IPS-11a (cell line): ENCODE results near the gene STK11IP.
A peak's percentile ranks its signal among the peaks of the same experiment; 100 is the strongest.

ENCODE experiments used
- H3K4me3 ChIP-seq: one replicate; pipeline ENCODE4 v1.5.1; 2013; ENCODE audit warnings: low read depth, low read length, control low read depth

Gene STK11IP

DNA sequence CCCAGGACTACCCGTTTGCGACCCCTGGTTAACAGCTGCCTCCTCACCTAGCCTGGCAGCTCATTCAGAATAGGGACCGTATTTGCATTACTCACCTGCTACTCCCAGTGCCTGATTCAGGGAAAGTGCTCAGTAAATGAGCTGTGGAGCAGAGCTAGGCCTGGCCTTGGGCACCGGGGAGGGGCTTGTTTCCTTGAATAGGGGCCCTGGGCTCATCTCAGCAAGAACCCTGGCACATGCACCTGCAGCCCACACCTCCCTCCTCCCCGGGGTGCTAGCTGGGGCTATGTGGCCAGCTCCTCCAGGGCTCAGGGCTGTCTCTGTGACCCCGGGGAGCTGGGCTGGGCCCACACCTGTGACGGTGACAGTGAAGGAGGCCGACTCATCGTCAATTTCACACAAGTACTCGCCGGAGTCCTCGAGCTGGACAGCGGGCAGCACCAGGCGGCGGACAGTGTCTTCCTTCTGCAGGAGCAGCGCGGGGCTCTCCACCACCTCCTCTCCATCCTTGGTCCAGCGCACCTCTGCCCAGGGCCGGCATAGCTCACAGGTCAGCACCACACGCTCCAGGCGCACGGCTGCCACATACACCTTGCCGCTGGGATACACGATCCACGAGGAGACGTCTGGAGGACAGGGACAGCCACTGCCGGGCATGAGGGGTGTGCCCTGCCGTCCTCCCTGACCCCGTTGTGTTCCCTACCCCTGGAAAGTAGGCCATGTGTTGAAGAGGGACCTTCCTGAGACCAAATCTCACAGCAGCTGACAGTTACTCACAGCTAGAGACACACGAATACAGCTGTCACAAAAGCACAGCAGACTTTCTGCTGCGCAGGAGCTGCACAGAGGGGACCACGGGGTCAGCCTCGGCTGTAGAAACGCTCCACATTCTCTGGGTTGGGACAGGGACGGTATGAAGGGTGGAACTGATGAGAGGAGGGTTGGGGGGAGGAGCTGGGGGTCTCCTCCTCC, 35.3 kb upstream of the STK11IP start:
- no peak overlapping the region for H3K4me3 ChIP-seq

- no peak overlapping the region for H3K4me3 ChIP-seq
These were observed 34.3 kb upstream of the STK11IP start for GRCh38 chr2:219563271-219563928.

DNA sequence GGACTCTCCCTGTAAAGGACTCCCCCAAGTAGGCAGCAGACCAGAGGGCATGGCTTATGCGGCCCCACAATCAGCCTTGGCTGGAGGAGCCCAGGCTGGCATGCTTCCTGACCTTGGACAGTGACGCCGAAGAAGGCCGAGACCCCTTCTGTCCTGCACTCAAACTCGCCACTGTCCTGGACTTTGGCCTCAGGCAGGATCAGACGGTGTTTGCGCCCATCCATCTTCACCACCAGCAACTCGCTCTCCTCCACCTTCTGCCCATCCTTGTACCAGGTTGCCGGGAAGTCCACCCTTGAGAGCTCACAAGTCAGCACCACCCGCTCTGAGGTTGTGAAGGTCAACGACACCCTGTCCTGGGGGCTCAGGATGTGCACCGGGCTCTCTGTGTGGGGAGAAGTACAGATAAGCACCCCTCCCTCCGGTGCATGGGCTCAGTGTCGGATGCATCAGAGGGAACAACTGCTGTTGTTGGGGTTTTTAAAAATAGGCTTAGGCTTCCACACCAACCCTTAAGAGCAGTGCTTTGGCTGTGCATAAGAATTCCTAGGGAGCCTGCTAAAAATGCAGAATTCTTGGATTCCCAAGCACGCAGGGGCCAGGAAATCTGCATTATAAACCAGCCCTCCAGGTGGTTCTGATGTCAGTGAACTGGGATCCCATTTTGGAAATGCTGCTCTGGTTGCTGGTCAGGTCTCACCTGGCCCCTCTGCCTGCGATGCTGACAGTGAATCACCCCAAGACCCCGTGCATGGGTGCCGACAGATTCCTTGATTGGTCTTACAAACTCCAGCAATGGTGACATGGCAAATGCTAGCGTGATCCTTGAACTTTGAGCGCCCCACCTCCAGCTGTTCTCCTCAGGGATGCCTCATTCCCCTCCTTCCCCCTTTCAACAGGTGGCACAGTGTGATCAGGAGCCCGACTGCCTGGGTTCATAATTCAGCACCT, 32.3 kb upstream of the STK11IP start:
- H3K4me3 ChIP-seq, result no peak overlapping the region

- no peak overlapping the region for H3K4me3 ChIP-seq
These were observed 31.0 kb upstream of the STK11IP start for GRCh38 chr2:219566640-219567039.

GRCh38 chr2:219567131-219567530, 30.5 kb upstream of the STK11IP start:
- no peak overlapping the region for H3K4me3 ChIP-seq

DNA sequence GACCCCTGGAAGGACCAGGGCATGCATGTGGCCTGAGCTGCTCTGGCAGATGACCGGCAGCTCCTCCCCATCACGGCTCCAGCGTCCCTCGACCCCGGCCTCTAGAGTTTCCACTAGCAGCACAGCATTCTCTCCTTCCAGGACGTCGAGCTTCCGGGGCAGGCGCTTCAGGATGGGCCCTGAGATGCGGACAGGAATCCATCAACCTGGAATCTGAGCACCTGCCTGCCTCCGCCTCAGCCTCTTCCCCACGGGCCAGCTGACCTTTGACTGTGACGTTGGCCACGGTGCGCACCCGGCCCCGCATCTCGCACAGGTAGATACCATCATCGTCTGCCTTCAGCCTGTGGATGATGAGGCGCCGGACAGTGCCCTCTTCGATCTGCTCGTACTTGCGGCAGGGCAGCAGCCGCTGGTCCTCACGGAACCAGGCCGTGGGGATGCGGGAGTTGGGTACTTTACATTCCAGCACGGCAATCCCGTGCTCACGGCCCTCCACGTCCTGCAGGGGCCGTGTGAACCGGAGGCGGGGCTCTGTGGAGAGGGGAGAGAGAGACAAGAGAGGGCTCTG, 29.8 kb upstream of the STK11IP start:
- H3K4me3 ChIP-seq, result no peak overlapping the region

DNA sequence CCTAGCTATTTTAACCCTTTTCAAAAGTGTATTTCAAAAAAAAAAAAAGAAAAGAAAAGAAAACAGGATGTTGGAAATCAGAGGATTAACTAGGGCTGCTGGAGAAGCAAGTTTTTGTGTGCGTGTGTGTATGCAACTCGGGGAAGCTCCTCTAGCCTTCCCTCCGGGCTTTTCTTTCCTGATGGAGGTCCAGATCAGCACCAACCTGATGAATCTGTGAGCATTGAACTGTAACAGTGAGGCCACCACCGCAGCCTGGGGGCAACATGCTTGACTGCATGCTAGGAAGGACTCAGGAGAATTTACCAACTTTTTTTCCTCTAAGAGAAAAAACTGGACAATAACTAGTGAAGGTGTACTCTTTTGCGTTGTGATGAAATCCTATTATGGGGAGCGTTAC, 28.6 kb upstream of the STK11IP start:
- H3K4me3 ChIP-seq, result no peak overlapping the region

GRCh38 chr2:219569635-219570034, 28.0 kb upstream of the STK11IP start:
- no peak overlapping the region for H3K4me3 ChIP-seq

- peak overlapping the region; percentile 67 for H3K4me3 ChIP-seq
These were observed 27.3 kb upstream of the STK11IP start for GRCh38 chr2:219570194-219570923.

DNA sequence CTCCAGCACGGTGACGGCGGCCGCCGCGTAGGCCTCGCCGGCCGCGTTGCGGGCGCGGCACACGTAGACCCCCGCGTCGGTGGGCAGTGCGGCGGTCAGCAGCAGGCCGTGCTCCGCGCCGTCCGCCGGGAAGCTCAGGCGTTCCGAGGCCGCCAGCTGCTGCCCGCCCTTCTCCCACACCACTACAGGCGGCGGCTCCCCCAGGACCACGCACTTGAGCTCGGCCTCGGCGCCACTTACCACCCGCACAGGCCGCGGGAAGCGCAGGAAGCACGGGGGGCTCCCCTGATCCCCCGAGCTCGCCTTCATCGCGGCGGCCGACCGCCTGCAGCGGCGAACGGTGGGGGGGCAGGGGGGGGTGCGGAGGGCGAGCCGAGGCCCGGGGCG, 26.7 kb upstream of the STK11IP start:
- peak overlapping the region; percentile 67 for H3K4me3 ChIP-seq

DNA sequence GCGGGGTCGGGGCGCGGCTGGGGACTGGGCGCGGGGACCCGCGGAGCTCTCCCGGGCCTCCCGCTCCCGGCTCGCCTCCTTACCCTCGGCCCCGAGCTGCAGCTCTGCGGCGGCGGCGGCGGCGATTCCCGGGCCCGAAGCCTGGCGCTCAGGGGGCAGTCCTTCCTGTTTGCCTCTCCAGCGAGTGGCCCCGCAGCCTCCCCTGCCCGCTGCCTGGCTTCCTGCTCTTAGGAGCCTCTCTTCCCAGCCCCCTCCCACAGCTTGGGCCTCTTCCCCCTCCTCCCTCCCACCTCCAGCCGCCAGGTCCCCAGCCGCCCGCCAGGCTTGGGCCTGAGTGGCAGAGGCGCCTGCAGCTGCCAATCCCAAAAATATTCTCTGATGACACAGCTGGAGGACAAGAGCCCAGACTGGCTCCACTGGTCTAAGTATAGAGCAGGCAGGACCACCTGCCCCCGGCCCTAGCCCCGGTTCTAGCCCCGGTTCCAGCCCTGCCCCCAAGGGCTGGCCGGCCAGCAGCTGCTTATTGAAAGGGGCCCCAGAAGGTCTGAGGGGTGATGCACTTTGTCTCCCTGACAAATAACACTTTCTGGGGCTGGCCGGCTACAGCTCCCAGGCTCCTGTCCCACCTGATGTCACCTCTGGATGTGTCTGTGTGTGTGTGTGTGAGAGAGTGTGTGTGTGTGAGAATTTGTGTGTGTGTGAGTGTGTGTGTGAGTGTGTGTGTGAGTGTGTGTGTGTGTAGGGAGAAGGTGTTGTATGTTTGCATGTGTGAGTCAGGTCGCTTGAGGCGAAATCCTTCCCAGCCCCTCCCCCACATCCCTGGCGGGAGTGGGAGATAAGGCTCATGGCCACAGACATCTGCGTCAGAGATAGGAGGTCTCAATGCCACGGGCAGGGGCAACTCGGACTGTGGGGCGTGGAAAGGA, 26.1 kb upstream of the STK11IP start, which contains the start of gene OBSL1:
OBSL1 (minus strand) TSS at position 229 of the 926 bp plus-strand sequence. CDS start 307 bp downstream, outside the sequence.
- peak within 1 kb of the TSS; percentile 67 for H3K4me3 ChIP-seq

DNA sequence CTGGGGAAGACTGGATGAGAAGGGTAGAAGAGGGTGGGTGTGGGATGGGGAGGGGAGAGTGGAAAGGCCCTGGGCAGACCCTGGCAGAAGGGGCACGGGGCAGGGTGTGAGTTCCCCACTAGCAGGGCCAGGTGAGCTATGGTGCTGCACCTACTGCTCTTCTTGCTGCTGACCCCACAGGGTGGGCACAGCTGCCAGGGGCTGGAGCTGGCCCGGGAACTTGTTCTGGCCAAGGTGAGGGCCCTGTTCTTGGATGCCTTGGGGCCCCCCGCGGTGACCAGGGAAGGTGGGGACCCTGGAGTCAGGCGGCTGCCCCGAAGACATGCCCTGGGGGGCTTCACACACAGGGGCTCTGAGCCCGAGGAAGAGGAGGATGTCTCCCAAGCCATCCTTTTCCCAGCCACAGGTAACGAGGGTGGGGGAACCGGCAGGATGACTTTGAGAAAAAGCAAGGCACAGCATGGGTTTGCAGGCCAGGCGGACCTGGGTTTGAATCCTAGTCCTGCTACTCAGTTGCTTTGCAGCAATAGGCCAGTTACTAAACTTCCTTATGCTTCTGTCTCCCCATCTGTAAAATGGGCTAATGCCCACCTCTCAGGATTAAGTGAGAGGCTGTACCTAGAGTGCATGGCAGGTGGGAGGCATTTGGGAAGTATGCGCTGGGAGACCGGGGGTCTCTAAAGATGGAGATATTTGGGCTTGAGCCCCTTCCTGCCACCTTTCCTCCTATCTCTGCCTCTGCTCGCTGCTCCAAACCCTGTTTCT, 25.2 kb upstream of the STK11IP start, which contains the start of gene INHA:
INHA (plus strand) TSS at position 74 of the 765 bp plus-strand sequence; CDS start at position 139, 65 bp downstream.
- H3K4me3 ChIP-seq, result peak within 1 kb of the TSS; percentile 67

DNA sequence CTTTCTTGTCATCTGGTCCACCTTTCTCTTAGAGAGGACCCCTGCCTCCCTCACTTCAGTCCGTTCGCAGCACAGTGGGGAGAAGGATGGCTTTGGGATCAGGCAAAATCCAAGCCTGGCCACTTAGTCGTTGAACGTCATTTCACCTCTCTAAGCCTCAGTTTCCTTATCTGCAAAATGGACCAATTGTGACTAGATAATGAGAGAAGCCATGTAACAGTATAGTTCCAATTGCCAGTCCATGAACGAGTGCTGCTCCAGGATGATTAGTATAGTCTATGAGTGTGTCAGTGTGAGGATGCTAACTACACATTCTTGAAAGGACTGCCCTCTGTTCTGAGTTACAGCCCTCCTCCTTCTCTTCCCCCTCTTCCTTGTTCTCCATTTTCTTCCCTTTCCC, 24.5 kb upstream of the STK11IP start:
- no peak overlapping the region for H3K4me3 ChIP-seq

- H3K4me3 ChIP-seq, result no peak overlapping the region
These were observed 23.0 kb upstream of the STK11IP start for GRCh38 chr2:219574484-219575311.

GRCh38 chr2:219575566-219576504, 21.8 kb upstream of the STK11IP start:
- H3K4me3 ChIP-seq, result no peak overlapping the region
